GM21390 (cell line): Measurements from ENCODE around the gene LIG3.
"Not testable (repeated sequence)": the region's sequence is repeated elsewhere in the genome, so short reads cannot be mapped to it uniquely, and the experiment has no call there.

Experiments
- ATAC-seq: cut with Tn5 transposase; IDR thresholded peaks from one replicate; pipeline ENCODE4 v1.9.1; 2021; ENCODE audit not compliant: unreplicated experiment

The LIG3 gene

GRCh38 chr17:34998205-34998604, 17.9 kb downstream of the LIG3 start:
- no peak for ATAC-seq

- ATAC-seq, result no peak
These were observed 19.1 kb downstream of the LIG3 start for GRCh38 chr17:34999456-34999855.

- ATAC-seq, result not testable (repeated sequence)
These were observed 20.7 kb downstream of the LIG3 start for GRCh38 chr17:35000965-35001364.

GRCh38 chr17:35001549-35001948, 21.2 kb downstream of the LIG3 start:
- ATAC-seq, result no peak

- no peak for ATAC-seq
These were observed 22.7 kb downstream of the LIG3 start for GRCh38 chr17:35002876-35003551.

GRCh38 chr17:35003778-35004177, 23.5 kb downstream of the LIG3 start:
- no peak for ATAC-seq

GRCh38 chr17:35006345-35006744, 26.0 kb downstream of the LIG3 start:
- ATAC-seq, result no peak

- ATAC-seq, result no peak
These were observed 26.6 kb downstream of the LIG3 start for GRCh38 chr17:35006961-35007360.

GRCh38 chr17:35010093-35010492, 29.8 kb downstream of the LIG3 start:
- ATAC-seq, result no peak

- no peak for ATAC-seq
These were observed 31.4 kb downstream of the LIG3 start for GRCh38 chr17:35011671-35012216.

GRCh38 chr17:35016369-35016768, 36.1 kb downstream of the LIG3 start:
- no peak for ATAC-seq

GRCh38 chr17:35017021-35017420, 36.7 kb downstream of the LIG3 start:
- no peak for ATAC-seq

GRCh38 chr17:35018814-35019213, 38.5 kb downstream of the LIG3 start:
- no peak for ATAC-seq

- no peak for ATAC-seq
These were observed 39.3 kb downstream of the LIG3 start for GRCh38 chr17:35019386-35020179.

GRCh38 chr17:35021520-35022380, 41.4 kb downstream of the LIG3 start:
- no peak for ATAC-seq

- ATAC-seq, result no peak
These were observed 42.3 kb downstream of the LIG3 start for GRCh38 chr17:35022536-35023063.

- ATAC-seq, result no peak
These were observed 43.2 kb downstream of the LIG3 start for GRCh38 chr17:35023538-35023937.

GRCh38 chr17:35025541-35025940, 45.2 kb downstream of the LIG3 start:
- no peak for ATAC-seq

- not testable (repeated sequence) for ATAC-seq
These were observed 47.8 kb downstream of the LIG3 start for GRCh38 chr17:35028097-35028496.

- ATAC-seq, result no peak
These were observed 48.4 kb downstream of the LIG3 start for GRCh38 chr17:35028531-35029262.
